H9 (cell line): ENCODE results near the gene IGSF22. TPM values are rescaled to one million over a fixed set of nuclear protein-coding genes. Genes with fewer than 3 reads are reported as not detected.
A peak's percentile ranks its signal among the peaks of the same experiment; 100 is the strongest.

ENCODE experiments used
- DNase-seq: peaks from one replicate; pipeline ENCODE4 v3.0.0-alpha.2; 2017
- H2AFZ ChIP-seq: one replicate; pipeline ENCODE4 v1.6.1; 2013; ENCODE audit warnings: mild to moderate bottlenecking, low read length, control low read depth, moderate library complexity
- H2AK5ac ChIP-seq: 2 replicates; pipeline ENCODE4 v1.6.1; 2013; ENCODE audit warnings: low read length, control low read depth, mixed read lengths; ENCODE audit not compliant: insufficient read length
- H2BK120ac ChIP-seq: one replicate; pipeline ENCODE4 v1.6.1; 2013; ENCODE audit warnings: low read depth, mild to moderate bottlenecking, low read length, control low read depth, inconsistent platforms; ENCODE audit not compliant: poor library complexity, severe bottlenecking
- H2BK12ac ChIP-seq: 2 replicates; pipeline ENCODE4 v1.6.1; 2013; ENCODE audit warnings: low read length, control low read depth, mixed read lengths, low read depth; ENCODE audit not compliant: insufficient read length
- H2BK15ac ChIP-seq: 2 replicates; pipeline ENCODE4 v1.6.1; 2013; ENCODE audit warnings: low read depth, low read length, control low read depth
- H2BK20ac ChIP-seq: one replicate; pipeline ENCODE4 v1.6.1; 2013; ENCODE audit warnings: low read depth, mild to moderate bottlenecking, low read length, control low read depth, inconsistent platforms; ENCODE audit not compliant: poor library complexity, severe bottlenecking
- H2BK5ac ChIP-seq: 2 replicates; pipeline ENCODE4 v1.6.1; 2013; ENCODE audit warnings: low read length, control low read depth, mixed read lengths; ENCODE audit not compliant: insufficient read length
- H3K14ac ChIP-seq: 2 replicates; pipeline ENCODE4 v1.6.1; 2013; ENCODE audit warnings: low read length, control low read depth; ENCODE audit not compliant: insufficient read depth
- H3K18ac ChIP-seq: 2 replicates; pipeline ENCODE4 v1.6.1; 2013; ENCODE audit warnings: low read depth, mild to moderate bottlenecking, mixed read lengths, low read length, control low read depth; ENCODE audit not compliant: insufficient read length
- H3K23ac ChIP-seq: 2 replicates; pipeline ENCODE4 v1.6.1; 2013; ENCODE audit warnings: low read length, control low read depth, mixed read lengths, low read depth; ENCODE audit not compliant: insufficient read length
- H3K23me2 ChIP-seq: 2 replicates; pipeline ENCODE4 v1.6.1; 2013; ENCODE audit warnings: low read depth, mild to moderate bottlenecking, mixed read lengths, low read length, control low read depth; ENCODE audit not compliant: insufficient read length, poor library complexity, severe bottlenecking
- H3K27ac ChIP-seq: 2 replicates; pipeline ENCODE4 v1.5.1; 2013; ENCODE audit warnings: low read length, control low read depth, mixed read lengths, low read depth; ENCODE audit not compliant: insufficient read length
- H3K27me3 ChIP-seq: 2 replicates; pipeline ENCODE4 v1.6.1; 2013; ENCODE audit warnings: low read length, control low read depth, inconsistent platforms; ENCODE audit not compliant: insufficient read depth
- H3K4ac ChIP-seq: 2 replicates; pipeline ENCODE4 v1.6.1; 2013; ENCODE audit warnings: low read depth, mild to moderate bottlenecking, control low read depth, inconsistent platforms, low read length, moderate library complexity
- H3K4me1 ChIP-seq: 2 replicates; pipeline ENCODE4 v1.6.1; 2013; ENCODE audit warnings: low read length, control low read depth, inconsistent platforms; ENCODE audit not compliant: insufficient read depth
- H3K4me2 ChIP-seq: 2 replicates; pipeline ENCODE4 v1.6.1; 2013; ENCODE audit warnings: low read length, control low read depth, mixed read lengths; ENCODE audit not compliant: insufficient read length, insufficient read depth
- H3K56ac ChIP-seq: 2 replicates; pipeline ENCODE4 v1.6.1; 2013; ENCODE audit warnings: low read depth, mild to moderate bottlenecking, mixed read lengths, low read length, control low read depth; ENCODE audit not compliant: insufficient read length
- H3K79me1 ChIP-seq: 2 replicates; pipeline ENCODE4 v1.6.1; 2013; ENCODE audit warnings: low read depth, mild to moderate bottlenecking, moderate library complexity, low read length, control low read depth, inconsistent platforms; ENCODE audit not compliant: insufficient read depth, poor library complexity, severe bottlenecking
- H3K79me2 ChIP-seq: 2 replicates; pipeline ENCODE4 v1.6.1; 2013; ENCODE audit warnings: low read length, control low read depth, inconsistent platforms; ENCODE audit not compliant: insufficient read depth
- H3K9ac ChIP-seq: 2 replicates; pipeline ENCODE4 v1.6.1; 2013; ENCODE audit warnings: low read length, control low read depth, mixed read lengths; ENCODE audit not compliant: insufficient read length; ENCODE audit errors: extremely low read depth
- H3K9me3 ChIP-seq: one replicate; pipeline ENCODE4 v1.6.1; 2013; ENCODE audit warnings: low read depth, low read length, inconsistent platforms; ENCODE audit not compliant: control insufficient read depth
- H3T11ph ChIP-seq: one replicate; pipeline ENCODE4 v1.6.1; 2013; ENCODE audit warnings: mild to moderate bottlenecking, low read length, control low read depth, inconsistent platforms
- H4K20me1 ChIP-seq: one replicate; pipeline ENCODE4 v1.6.1; 2013; ENCODE audit not compliant: control insufficient read depth, insufficient read length, insufficient read depth
- H4K5ac ChIP-seq: 2 replicates; pipeline ENCODE4 v1.6.1; 2013; ENCODE audit warnings: low read depth, mild to moderate bottlenecking, mixed read lengths, low read length, control low read depth; ENCODE audit not compliant: insufficient read length
- H4K8ac ChIP-seq: replicated peaks from 2 replicates; pipeline ENCODE4 v1.6.1; 2013; ENCODE audit warnings: low read length, control low read depth, mixed read lengths, low read depth; ENCODE audit not compliant: insufficient read length
- H4K91ac ChIP-seq: 2 replicates; pipeline ENCODE4 v1.6.1; 2013; ENCODE audit warnings: low read depth, mild to moderate bottlenecking, moderate library complexity, mixed read lengths, low read length, control low read depth; ENCODE audit not compliant: insufficient read length
- H3K27ac Mint-ChIP-seq, 3 experiments: 2 replicates in 2 of 3; 3 replicates in 1 of 3; pipeline ENCODE4 v1.8.0; 2020 to 2021; ENCODE audit warnings: mixed read lengths in 3 of 3, mild to moderate bottlenecking in 1 of 3, moderate library complexity in 1 of 3
- H3K27me3 Mint-ChIP-seq: 2 replicates; pipeline ENCODE4 v1.8.0; 2021; ENCODE audit warnings: low read depth, mild to moderate bottlenecking, moderate library complexity, mixed read lengths
- H3K36me3 Mint-ChIP-seq, 3 experiments: 2 replicates in 2 of 3; 3 replicates in 1 of 3; pipeline ENCODE4 v1.8.0; 2020 to 2021; ENCODE audit warnings: low read depth in 3 of 3, mixed read lengths in 3 of 3; ENCODE audit not compliant: insufficient read depth in 1 of 3
- H3K4me1 Mint-ChIP-seq, 2 experiments: 2 replicates each; pipeline ENCODE4 v1.8.0; 2020; ENCODE audit warnings: mixed read lengths in 2 of 2
- H3K4me3 Mint-ChIP-seq, 2 experiments: 2 replicates in 1 of 2; 3 replicates in 1 of 2; pipeline ENCODE4 v1.8.0; 2020 to 2021; ENCODE audit warnings: mild to moderate bottlenecking in 2 of 2, mixed read lengths in 2 of 2, moderate library complexity in 1 of 2
- H3K9me3 Mint-ChIP-seq, 2 experiments: 2 replicates in 1 of 2; 3 replicates in 1 of 2; pipeline ENCODE4 v1.8.0; 2020; ENCODE audit warnings: mild to moderate bottlenecking in 2 of 2, mixed read lengths in 2 of 2, moderate library complexity in 1 of 2
- WGBS: extraction: QIAGEN DNeasy Blood & Tissue Kit; methylation state at CpG from one replicate; pipeline ENCODE4 v1.1.7; 2013; ENCODE audit warnings: missing lambda C conversion rate, low lambda C conversion rate, mixed read lengths; ENCODE audit not compliant: insufficient read length; ENCODE audit errors: extremely low coverage; 5-methylcytosine and 5-hydroxymethylcytosine counted together
- total RNA-seq: library from RNA; stranded (reverse); gene quantifications from 2 replicates; pipeline ENCODE4 v1.2.1, GENCODE V29; 2021
- TF ChIP-seq, protein P1 (sequence below): fragments of 200-600 bp; sonication (generic); conservative IDR thresholded peaks from 3 replicates; pipeline ENCODE4 v1.8.0; 2021; ENCODE audit warnings: antibody characterized with exemption, mild to moderate bottlenecking

Gene IGSF22
- total RNA-seq, 1 experiment from 2014 or later = 0.35 TPM

DNA sequence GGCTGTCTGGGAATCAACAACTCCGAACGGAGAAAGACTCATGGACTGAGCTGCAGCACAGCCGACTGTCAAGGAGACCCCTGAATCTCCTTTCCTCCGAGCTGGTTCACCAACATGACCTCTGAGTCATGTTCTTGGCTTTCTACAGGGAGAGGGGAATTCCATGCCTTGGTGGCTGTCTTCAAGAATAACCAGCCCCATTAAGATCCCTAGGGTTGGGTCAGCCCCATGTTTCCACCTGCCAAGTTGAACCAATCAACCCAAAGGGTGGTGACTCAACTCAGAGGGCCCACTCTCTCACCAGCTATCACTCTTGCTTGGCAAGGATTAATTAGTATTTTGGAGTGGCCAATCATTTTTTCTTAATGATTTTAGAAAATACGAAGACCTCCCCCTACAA lies 28.3 kb upstream of the IGSF22 start:
- H4K8ac ChIP-seq = no peak overlapping the region
- no peaks in the 10 kb centered on the region for H3K23me2 ChIP-seq
- no CpG with 5 or more reads among the region's 5 CpGs for WGBS
- H4K20me1 ChIP-seq = no peaks in the 10 kb centered on the region
- H3K9me3 ChIP-seq = no peaks in the 10 kb centered on the region
- H2AFZ ChIP-seq = no peak overlapping the region
- no peak overlapping the region for H4K5ac ChIP-seq
- H3K9me3 Mint-ChIP-seq = no peaks in the 10 kb centered on the region
- no peak overlapping the region for H3K27ac ChIP-seq
- H2BK20ac ChIP-seq = no peak overlapping the region
- H3K79me1 ChIP-seq = no peaks in the 10 kb centered on the region
- H3K27me3 ChIP-seq = no peaks in the 10 kb centered on the region
- H3K23ac ChIP-seq = no peak overlapping the region
- no peaks in the 10 kb centered on the region for H3K36me3 Mint-ChIP-seq
- no peak for DNase-seq
- no peak overlapping the region for H3K56ac ChIP-seq
- H3K4me1 Mint-ChIP-seq = peaks cover 5 to 7% of the 10 kb centered on the region in 2 experiments
- H3K79me2 ChIP-seq = no peaks in the 10 kb centered on the region
- peaks cover 2% of the 10 kb centered on the region; the same call in 1 of the 2 replicates for H3K4me1 ChIP-seq
- no peak overlapping the region for H2BK15ac ChIP-seq
- H3K9ac ChIP-seq = no peak overlapping the region
- no peak overlapping the region for H4K91ac ChIP-seq
- H3K4me2 ChIP-seq = no peak overlapping the region
- H3K14ac ChIP-seq = no peak overlapping the region
- H2BK12ac ChIP-seq = no peak overlapping the region
- H2BK120ac ChIP-seq = no peak overlapping the region
- peak overlapping the region in 1 of 3 experiments; percentile 33; a peak in 1 of 7 replicates for H3K27ac Mint-ChIP-seq
- H3T11ph ChIP-seq = no peak overlapping the region
- H3K4ac ChIP-seq = no peak overlapping the region
- no peak overlapping the region for H3K4me3 Mint-ChIP-seq
- H3K27me3 Mint-ChIP-seq = peaks cover 7% of the 10 kb centered on the region
- no peak overlapping the region for H3K18ac ChIP-seq
- H2AK5ac ChIP-seq = no peak overlapping the region
- no peak overlapping the region for H2BK5ac ChIP-seq
- TF ChIP-seq, protein P1, sequence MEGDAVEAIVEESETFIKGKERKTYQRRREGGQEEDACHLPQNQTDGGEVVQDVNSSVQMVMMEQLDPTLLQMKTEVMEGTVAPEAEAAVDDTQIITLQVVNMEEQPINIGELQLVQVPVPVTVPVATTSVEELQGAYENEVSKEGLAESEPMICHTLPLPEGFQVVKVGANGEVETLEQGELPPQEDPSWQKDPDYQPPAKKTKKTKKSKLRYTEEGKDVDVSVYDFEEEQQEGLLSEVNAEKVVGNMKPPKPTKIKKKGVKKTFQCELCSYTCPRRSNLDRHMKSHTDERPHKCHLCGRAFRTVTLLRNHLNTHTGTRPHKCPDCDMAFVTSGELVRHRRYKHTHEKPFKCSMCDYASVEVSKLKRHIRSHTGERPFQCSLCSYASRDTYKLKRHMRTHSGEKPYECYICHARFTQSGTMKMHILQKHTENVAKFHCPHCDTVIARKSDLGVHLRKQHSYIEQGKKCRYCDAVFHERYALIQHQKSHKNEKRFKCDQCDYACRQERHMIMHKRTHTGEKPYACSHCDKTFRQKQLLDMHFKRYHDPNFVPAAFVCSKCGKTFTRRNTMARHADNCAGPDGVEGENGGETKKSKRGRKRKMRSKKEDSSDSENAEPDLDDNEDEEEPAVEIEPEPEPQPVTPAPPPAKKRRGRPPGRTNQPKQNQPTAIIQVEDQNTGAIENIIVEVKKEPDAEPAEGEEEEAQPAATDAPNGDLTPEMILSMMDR = no peak
